ENCODE data around the gene GNAS-AS1. TPM values are rescaled to one million over a fixed set of nuclear protein-coding genes. Genes with fewer than 3 reads are reported as not detected.

GNAS-AS1 gene
- total RNA-seq, 2 donors from 2014 or later = 1.0 to 1.3 TPM

GRCh38 chr20:58808271-58809046 lies 42.2 kb downstream of the GNAS-AS1 start:
- Mint-ChIP-seq H3K27ac (no peak overlapping the region), H3K4me1 (no peaks in the 10 kb centered on the region), H3K4me3 (no peak overlapping the region), H3K36me3 (ENCODE audit: low read depth) (no peaks in the 10 kb centered on the region), H3K27me3 (peaks cover 47% of the 10 kb centered on the region), H3K9me3 (no peaks in the 10 kb centered on the region)
- ATAC-seq (replicated peaks) = no peak

GRCh38 chr20:58807801-58808200 lies 42.9 kb downstream of the GNAS-AS1 start:
- peaks cover 44% of the 10 kb centered on the region for H3K27me3 Mint-ChIP-seq
- no peak overlapping the region for H3K27ac Mint-ChIP-seq
- no peak overlapping the region for H3K4me3 Mint-ChIP-seq
- H3K9me3 Mint-ChIP-seq = no peaks in the 10 kb centered on the region
- H3K36me3 Mint-ChIP-seq (ENCODE audit: low read depth) = no peaks in the 10 kb centered on the region
- no peaks in the 10 kb centered on the region for H3K4me1 Mint-ChIP-seq
- no peak for ATAC-seq (replicated peaks)

- no peaks in the 10 kb centered on the region for H3K36me3 Mint-ChIP-seq (ENCODE audit: low read depth)
- ATAC-seq (replicated peaks) = no peak
- H3K27me3 Mint-ChIP-seq = peaks cover 36% of the 10 kb centered on the region
- no peaks in the 10 kb centered on the region for H3K4me1 Mint-ChIP-seq
- H3K4me3 Mint-ChIP-seq = no peak overlapping the region
- no peaks in the 10 kb centered on the region for H3K9me3 Mint-ChIP-seq
- no peak overlapping the region for H3K27ac Mint-ChIP-seq
These were observed 47.2 kb downstream of the GNAS-AS1 start for GRCh38 chr20:58803533-58803932.

- H3K4me3 Mint-ChIP-seq = no peak overlapping the region
- peaks cover 36% of the 10 kb centered on the region for H3K27me3 Mint-ChIP-seq
- no peak overlapping the region for H3K27ac Mint-ChIP-seq
- no peak for ATAC-seq (replicated peaks)
- no peaks in the 10 kb centered on the region for H3K9me3 Mint-ChIP-seq
- no peaks in the 10 kb centered on the region for H3K4me1 Mint-ChIP-seq
- H3K36me3 Mint-ChIP-seq (ENCODE audit: low read depth) = no peaks in the 10 kb centered on the region
These were observed 48.6 kb downstream of the GNAS-AS1 start for GRCh38 chr20:58802061-58802460.

- Mint-ChIP-seq H3K4me1 (no peaks in the 10 kb centered on the region), H3K27me3 (peaks cover 36% of the 10 kb centered on the region), H3K27ac (no peak overlapping the region), H3K36me3 (ENCODE audit: low read depth) (no peaks in the 10 kb centered on the region), H3K9me3 (no peaks in the 10 kb centered on the region), H3K4me3 (no peak overlapping the region)
- ATAC-seq (replicated peaks) = no peak
These were observed 50.4 kb downstream of the GNAS-AS1 start for GRCh38 chr20:58800134-58800871.

- Mint-ChIP-seq H3K36me3 (ENCODE audit: low read depth) (no peaks in the 10 kb centered on the region), H3K27ac (no peak overlapping the region), H3K4me3 (no peak overlapping the region), H3K4me1 (no peaks in the 10 kb centered on the region), H3K9me3 (no peaks in the 10 kb centered on the region), H3K27me3 (peaks cover 33% of the 10 kb centered on the region)
- ATAC-seq (replicated peaks) = no peak
These were observed 53.0 kb downstream of the GNAS-AS1 start for GRCh38 chr20:58797371-58798338.

DNA sequence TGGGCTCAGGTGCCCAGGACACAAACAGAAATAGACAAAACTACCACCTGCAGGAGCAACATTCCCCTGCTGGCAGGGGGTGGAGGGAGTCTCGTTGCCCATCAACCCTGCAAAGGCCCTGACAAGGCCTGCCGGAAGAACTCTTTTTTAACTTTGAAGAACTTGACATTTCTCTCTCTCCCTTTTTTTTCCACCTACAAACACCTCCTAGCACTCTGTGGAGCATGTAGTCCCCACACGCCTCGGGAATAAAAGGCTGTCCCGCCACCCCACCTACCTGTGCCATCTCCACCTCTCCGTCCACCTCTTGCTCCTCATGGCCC lies 54.8 kb downstream of the GNAS-AS1 start:
- peaks cover 32% of the 10 kb centered on the region for H3K27me3 Mint-ChIP-seq
- H3K27ac Mint-ChIP-seq = no peak overlapping the region
- no peaks in the 10 kb centered on the region for H3K9me3 Mint-ChIP-seq
- no peaks in the 10 kb centered on the region for H3K36me3 Mint-ChIP-seq (ENCODE audit: low read depth)
- no peak for ATAC-seq (replicated peaks)
- no peaks in the 10 kb centered on the region for H3K4me1 Mint-ChIP-seq
- H3K4me3 Mint-ChIP-seq = no peak overlapping the region

GRCh38 chr20:58795181-58795922 lies 55.4 kb downstream of the GNAS-AS1 start:
- Mint-ChIP-seq H3K9me3 (no peaks in the 10 kb centered on the region), H3K27me3 (peaks cover 27% of the 10 kb centered on the region), H3K4me3 (no peak overlapping the region), H3K36me3 (ENCODE audit: low read depth) (no peaks in the 10 kb centered on the region), H3K4me1 (no peaks in the 10 kb centered on the region), H3K27ac (no peak overlapping the region)
- no peak for ATAC-seq (replicated peaks)

GRCh38 chr20:58794510-58795180 lies 56.1 kb downstream of the GNAS-AS1 start:
- ATAC-seq (replicated peaks) = no peak
- Mint-ChIP-seq H3K4me1 (no peaks in the 10 kb centered on the region), H3K9me3 (no peaks in the 10 kb centered on the region), H3K36me3 (ENCODE audit: low read depth) (no peaks in the 10 kb centered on the region), H3K27me3 (peaks cover 26% of the 10 kb centered on the region), H3K27ac (no peak overlapping the region), H3K4me3 (no peak overlapping the region)

DNA sequence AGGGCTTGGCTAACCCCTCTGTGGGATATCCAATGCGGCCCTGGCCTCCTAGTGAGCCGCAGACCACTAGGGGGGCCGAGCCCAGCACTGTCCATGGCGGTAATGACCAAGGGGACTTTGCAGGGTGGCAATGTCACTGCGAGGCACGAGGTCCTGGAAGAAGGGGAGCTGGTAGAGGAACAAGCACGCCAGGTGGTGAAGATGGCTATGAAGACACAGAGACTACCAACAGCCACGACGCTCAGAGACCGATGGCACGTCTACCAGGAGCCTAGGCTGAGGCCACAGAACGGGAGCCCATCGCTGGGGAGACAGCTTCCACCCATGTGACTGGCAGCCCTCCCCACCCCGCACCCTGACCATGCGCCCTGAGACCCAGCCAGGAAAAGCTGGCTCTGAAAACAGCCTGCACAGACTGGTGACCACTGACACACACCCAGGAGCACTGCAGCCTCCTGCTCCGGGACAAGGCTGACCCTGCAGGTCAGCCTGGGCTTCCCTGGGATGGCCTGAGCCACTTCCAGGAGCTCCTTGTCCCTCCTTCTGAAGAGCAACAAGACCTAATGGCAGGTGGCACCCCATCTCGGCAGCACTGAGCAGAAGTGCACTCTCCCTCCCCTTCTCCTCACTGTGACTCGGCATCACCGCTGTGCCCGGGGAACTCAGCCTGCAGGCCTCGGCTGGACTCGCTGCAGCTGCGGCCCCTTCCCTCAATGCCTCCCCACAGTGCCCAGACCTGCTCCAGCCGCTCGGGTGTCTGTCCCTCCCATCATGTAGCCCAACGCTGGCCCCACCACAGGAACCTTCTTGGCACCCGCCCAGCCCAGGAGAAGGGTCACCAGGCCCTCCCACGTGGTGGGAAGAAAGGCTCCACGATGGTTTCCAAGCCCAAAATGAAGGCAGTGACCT lies 56.9 kb downstream of the GNAS-AS1 start:
- ATAC-seq (replicated peaks) = no peak
- Mint-ChIP-seq H3K36me3 (ENCODE audit: low read depth) (no peaks in the 10 kb centered on the region), H3K27ac (no peak overlapping the region), H3K4me1 (no peaks in the 10 kb centered on the region), H3K27me3 (peaks cover 26% of the 10 kb centered on the region), H3K4me3 (no peak overlapping the region), H3K9me3 (no peaks in the 10 kb centered on the region)

GRCh38 chr20:58792426-58792825 lies 58.3 kb downstream of the GNAS-AS1 start:
- H3K4me1 Mint-ChIP-seq = no peaks in the 10 kb centered on the region
- ATAC-seq (replicated peaks) = no peak

DNA sequence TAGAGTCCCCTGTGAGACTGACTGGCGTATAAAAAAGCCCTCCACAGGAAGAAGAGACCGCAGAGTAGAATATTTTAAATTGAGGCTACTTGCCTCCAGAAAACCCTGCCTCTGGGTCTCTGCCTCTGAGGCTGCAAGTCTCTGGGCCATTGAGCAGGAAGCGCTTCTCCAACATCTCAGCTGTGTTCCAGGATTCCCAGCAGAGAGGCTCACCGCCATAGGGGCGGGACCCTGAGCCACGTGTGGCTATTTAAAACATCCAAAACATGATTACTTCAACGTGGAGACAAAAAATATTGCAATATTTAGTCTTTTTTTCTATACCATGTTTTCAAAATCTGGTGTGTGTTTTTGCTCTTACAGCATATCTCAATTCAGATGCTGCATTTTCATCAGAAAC lies 59.4 kb downstream of the GNAS-AS1 start:
- no peak overlapping the region for H3K27ac Mint-ChIP-seq
- ATAC-seq (replicated peaks) = no peak
- no peak overlapping the region for H3K4me3 Mint-ChIP-seq
- H3K36me3 Mint-ChIP-seq (ENCODE audit: low read depth) = no peaks in the 10 kb centered on the region
- peaks cover 24% of the 10 kb centered on the region for H3K27me3 Mint-ChIP-seq
- H3K4me1 Mint-ChIP-seq = no peaks in the 10 kb centered on the region
- no peaks in the 10 kb centered on the region for H3K9me3 Mint-ChIP-seq

More at GRCh38 chr20:58792426-58792825, 58.3 kb downstream of the GNAS-AS1 start:
- no peaks in the 10 kb centered on the region for H3K9me3 Mint-ChIP-seq
- H3K27me3 Mint-ChIP-seq = peaks cover 28% of the 10 kb centered on the region
- H3K36me3 Mint-ChIP-seq (ENCODE audit: low read depth) = no peaks in the 10 kb centered on the region
- H3K27ac Mint-ChIP-seq = no peak overlapping the region
- no peak overlapping the region for H3K4me3 Mint-ChIP-seq

- Mint-ChIP-seq H3K27ac (no peak overlapping the region), H3K4me1 (no peaks in the 10 kb centered on the region), H3K27me3 (peaks cover 19% of the 10 kb centered on the region), H3K36me3 (ENCODE audit: low read depth) (no peaks in the 10 kb centered on the region), H3K9me3 (no peaks in the 10 kb centered on the region), H3K4me3 (no peak overlapping the region)
- ATAC-seq (replicated peaks) = no peak
These were observed 60.2 kb downstream of the GNAS-AS1 start for GRCh38 chr20:58790454-58790853.

Data from activated T-helper 17 cell treated with anti-CD3 and anti-CD28 coated beads, Interleukin-2, amount 50 U/mL, for 72 hours (primary cell).